Stimulated activated CD4-positive, alpha-beta T cell treated with anti-CD3 and anti-CD28 coated beads, TNF-alpha, amount 100 ng/mL, for 1 hour (primary cell): ENCODE measurements around the gene EVA1C.
A peak's percentile ranks its signal among the peaks of the same experiment; 100 is the strongest.
"Not testable (repeated sequence)": the region's sequence is repeated elsewhere in the genome, so short reads cannot be mapped to it uniquely, and the experiment has no call there.

ENCODE experiments used
- DNase-seq, 3 donors: peaks; one replicate each; pipeline ENCODE4 v3.0.0-alpha.2; 2020; ENCODE audit warnings: low read depth in 3 of 3, low spot score in 1 of 3

EVA1C gene

DNA sequence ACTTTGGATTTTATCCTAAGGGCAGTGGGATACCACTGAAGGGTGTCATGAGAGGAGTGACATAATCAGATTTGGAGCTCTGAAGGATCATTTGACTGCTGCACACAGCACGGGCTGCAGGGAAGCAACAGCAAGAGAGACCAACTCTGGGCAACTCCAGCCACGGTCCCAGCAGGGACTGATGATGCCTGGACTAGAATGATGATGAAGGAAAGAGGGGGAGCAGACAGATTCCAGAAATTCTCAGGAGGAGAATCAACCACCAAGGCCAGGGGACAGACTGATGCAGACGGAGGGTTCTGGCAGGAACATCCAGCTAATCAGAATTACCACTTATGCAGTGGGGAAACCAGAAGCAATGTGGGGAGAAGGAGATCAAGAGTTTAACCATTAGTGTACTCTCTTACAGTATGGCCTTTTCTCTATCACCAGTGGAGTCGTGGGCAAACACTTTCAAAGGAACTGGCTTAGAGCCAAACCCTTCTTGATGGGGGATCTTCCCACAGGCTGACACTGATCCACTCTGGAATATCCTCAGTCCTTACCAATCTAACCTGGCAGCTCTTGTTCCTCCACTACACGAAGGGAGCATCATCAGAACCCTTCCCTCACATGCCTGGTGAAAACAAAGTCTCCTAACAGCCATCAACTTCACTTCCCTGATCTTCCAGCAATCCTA, 23.0 kb upstream of the EVA1C start:
- no peak for DNase-seq

DNA sequence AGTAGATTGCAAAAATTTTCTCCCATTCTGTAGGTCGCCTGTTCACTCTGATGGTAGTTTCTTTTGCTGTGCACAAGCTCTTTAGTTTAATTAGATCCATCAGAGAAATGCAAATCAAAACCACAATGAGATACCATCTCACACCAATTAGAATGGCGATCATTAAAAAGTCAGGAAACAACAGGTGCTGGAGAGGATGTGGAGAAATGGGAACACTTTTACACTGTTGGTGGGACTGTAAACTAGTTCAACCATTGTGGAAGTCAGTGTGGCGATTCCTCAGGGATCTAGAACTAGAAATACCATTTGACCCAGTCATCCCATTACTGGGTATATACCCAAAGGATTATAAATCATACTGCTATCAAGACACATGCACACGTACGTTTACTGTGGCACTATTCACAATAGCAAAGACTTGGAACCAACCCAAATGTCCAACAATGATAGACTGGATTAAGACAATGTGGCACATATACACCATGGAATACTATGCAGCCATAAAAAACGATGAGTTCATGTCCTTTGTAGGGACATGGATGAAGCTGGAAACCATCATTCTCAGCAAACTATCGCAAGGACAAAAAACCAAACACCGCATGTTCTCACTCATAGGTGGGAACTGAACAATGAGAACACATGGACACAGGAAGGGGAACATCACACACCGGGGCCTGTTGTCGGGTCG, 21.8 kb upstream of the EVA1C start:
- not testable (repeated sequence) for DNase-seq

GRCh38 chr21:32391755-32392154, 20.8 kb upstream of the EVA1C start:
- DNase-seq = no peak

DNA sequence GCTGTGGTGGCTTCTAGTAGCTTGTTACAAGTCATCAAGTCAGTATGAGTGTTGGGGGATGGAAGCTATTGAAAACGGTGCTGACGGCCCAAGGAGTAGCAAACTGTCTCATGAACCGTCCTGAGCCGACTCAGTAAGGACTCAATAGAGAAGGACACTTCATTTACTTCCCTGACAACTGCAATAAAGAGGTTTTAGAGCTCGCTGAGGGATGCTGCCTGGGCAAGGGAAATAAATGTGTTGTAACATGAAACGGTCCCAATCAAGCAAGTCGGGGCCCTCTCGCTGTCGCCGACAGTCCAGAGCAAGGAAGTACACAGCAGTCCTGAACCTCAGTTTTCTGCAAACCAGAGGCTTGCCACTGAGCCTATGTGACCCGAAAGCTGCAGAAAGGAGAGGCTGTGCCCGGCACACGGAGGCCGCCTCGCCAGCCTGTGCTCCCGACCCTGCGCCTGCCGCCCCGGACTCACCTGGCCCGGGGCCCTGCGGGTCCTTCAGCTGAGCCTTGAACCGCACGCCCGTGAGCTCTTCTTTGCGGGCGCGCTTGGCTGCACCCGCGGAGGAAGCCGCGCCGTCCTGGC, 20.1 kb upstream of the EVA1C start:
- DNase-seq = peak in 1 of 3 donors; percentile 7

DNA sequence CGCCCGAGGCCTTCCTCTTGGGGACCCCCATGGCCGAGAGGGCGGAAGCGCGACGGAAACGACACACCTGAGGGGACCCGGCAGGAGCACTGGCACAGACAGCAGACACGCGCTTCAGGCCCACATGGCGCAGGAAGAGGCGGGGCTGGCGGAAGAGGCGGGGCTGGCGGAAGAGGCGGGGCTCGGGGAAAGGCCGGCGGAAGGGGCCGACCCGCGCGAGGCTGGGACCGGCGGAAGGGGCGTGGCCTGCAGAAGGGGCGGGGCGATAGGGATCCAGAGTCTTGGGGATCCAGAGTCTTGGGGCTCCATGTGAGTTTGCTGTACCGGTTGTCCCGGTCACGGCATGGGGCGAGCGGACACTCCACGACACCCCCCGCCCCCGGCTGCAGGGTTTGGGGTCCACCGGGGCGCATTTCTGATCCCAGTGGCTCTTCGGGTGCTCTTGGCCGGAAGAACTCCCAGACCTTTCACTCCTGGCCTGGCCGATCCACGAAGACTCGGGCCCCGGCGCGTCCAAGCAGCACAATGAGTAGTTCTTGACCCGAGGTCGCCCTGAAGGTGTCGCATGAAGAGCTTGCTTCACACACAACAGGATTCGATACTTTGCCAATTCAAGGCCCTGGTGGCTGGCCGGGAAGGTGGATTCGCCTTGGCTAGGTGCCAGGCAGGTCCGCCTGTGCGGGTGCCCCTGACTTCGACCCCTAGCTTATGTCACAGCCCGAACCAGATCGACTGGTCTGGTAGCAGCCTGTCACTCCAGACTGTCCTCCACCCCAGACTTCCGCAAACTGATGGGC, 19.4 kb upstream of the EVA1C start, which contains the start of gene URB1:
Gene URB1 (minus strand): TSS at position 133 of the 797 bp plus-strand sequence. CDS start 102 bp downstream, at position 31.
- DNase-seq = peak; percentile 83 to 97 (median 90)

DNA sequence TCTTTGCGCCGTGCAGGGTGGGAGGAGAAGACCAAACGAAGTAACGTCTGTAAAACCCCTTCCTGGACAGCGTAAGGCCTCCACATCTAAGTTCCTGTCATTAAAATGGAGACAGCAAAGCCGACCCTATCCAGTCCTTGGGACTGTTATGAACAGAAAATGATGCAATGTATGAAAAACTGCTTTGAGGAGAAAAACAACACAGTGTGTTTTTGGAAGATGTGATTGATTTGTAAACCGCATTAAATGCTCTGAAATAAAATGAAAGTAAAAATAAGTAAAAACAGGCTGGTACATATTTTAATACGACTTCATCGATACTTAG, 18.9 kb upstream of the EVA1C start:
- DNase-seq = no peak

GRCh38 chr21:32403201-32403777, 9.2 kb upstream of the EVA1C start:
- DNase-seq = no peak

DNA sequence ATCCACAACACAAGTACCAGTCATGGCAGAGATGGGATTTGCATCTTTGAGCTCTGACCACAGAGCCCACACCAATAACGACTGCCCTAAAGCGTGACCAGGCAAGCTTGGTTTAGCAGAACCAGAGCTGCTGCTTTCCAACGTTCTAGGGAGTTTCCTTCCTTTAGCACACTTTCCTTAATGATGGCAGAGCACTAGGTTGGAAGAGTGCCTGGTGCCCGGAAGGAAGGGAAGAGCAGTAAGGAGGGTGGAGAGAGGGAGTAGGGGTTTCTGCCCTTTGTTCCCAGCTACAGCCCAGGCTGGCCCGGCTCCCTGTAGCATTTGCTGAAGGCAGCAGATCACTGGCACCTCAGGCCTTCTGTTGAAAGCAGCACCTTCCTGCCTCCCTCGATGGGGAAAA, 6.1 kb upstream of the EVA1C start:
- no peak for DNase-seq

DNA sequence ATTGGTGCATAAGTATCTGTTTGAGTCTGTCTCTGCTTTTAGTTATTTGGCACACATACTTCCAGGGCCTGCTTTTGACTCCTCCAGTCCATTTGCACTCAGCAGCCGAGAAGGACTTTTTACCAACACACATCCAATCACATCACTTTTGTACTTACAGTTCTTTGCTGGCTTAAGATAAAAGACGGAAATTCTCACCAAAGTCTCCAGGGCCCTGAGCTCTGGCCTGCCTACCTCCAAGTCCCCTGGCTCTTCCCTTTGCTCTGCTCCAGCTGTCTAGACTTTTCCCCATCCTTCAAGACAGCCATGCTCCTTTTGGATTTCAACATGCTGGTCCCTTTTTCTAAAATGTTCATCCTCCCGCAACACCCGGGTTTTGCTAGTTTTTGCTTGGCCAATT, 2.2 kb upstream of the EVA1C start:
- DNase-seq = no peak

GRCh38 chr21:32410916-32411315, 1.6 kb upstream of the EVA1C start:
- DNase-seq = no peak

GRCh38 chr21:32411350-32412161, 950 bp upstream of the EVA1C start:
- DNase-seq = peak in 2 of 3 donors; percentile 20 to 48

GRCh38 chr21:32413015-32413504, 554 bp downstream of the EVA1C start:
- peak in 1 of 3 donors; percentile 3 for DNase-seq

GRCh38 chr21:32413697-32414578, 1.4 kb downstream of the EVA1C start:
- no peak for DNase-seq

DNA sequence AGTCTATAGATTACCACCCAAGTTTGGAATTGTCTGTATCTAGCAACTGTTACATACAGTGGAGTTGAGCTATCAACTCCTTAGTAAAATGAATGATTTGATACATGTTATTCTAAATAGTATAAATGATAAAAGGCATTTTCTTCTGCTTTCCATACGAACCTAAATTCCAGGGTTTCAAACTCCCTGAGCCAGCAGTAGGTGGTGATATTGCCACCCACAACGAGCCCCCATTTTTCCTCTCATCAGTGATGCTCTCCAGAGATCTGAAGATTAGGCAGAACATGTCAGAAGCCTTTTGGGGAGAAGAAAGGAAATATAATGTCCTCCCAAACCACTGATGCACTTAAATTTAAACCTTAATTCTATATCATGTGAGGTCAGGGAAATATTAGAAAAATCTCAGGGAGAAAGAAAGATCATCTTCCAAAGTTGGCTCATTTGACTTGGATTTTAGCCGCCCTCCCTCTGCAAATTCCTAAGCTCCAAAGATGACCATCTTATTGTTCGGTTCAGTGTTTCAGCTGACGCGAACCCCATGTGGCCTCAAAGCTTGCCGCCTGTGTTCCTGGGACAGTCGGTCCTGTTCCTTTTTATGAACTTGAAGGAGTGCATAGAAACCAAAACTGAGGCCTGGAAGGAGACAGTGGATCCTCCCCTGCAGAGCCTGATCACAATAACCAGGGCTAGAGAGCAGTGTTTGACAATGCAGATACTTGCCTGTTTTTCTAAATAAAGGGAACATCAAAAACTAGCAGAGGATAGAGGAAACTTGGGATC, 2.3 kb downstream of the EVA1C start:
- DNase-seq = no peak

GRCh38 chr21:32415451-32416398, 3.2 kb downstream of the EVA1C start:
- no peak for DNase-seq

DNA sequence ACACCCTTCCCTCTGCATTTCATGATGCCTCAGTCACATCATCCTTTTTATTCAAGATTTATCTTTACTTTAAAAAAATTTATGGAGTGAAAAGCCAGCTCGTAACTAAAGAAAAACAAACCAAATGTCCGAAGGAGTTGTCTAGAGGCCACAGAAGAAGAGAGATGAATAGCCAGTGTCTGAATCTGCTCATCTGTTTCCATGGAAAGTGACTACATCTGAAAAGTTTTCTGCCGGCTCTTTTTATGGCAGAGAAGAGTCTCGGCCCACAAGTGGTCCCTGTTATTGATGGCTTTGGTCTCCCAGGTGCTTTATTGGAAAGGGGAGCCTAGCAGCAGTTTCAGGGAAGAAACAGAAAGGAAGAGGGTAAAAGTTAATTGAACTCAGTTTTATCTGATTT, 5.6 kb downstream of the EVA1C start:
- no peak for DNase-seq

- no peak for DNase-seq
Observed at GRCh38 chr21:32422064-32422463, 9.6 kb downstream of the EVA1C start.
